ENCODE data around the gene PTPRB.
"Not testable (repeated sequence)": the region's sequence is repeated elsewhere in the genome, so short reads cannot be mapped to it uniquely, and the experiment has no call there.

Gene PTPRB

GRCh38 chr12:70540996-70541395 is 96.2 kb downstream of the PTPRB start:
- DNase-seq (ENCODE audit: low read depth in 2 of 2): no peak

GRCh38 chr12:70536650-70537049 is 100.6 kb downstream of the PTPRB start:
- no peak for DNase-seq (ENCODE audit: low read depth in 2 of 2)

- no peak for DNase-seq (ENCODE audit: low read depth in 2 of 2)
Observed at GRCh38 chr12:70535896-70536374, 101.3 kb downstream of the PTPRB start.

- no peak for DNase-seq (ENCODE audit: low read depth in 2 of 2)
Observed at GRCh38 chr12:70534466-70534865, 102.8 kb downstream of the PTPRB start.

GRCh38 chr12:70529647-70530046 is 107.6 kb downstream of the PTPRB start:
- no peak for DNase-seq (ENCODE audit: low read depth in 2 of 2)

- DNase-seq (ENCODE audit: low read depth in 2 of 2): no peak
Observed at GRCh38 chr12:70520847-70521246, 116.4 kb downstream of the PTPRB start.

GRCh38 chr12:70513426-70513825 is 123.8 kb downstream of the PTPRB start:
- DNase-seq (ENCODE audit: low read depth in 2 of 2): no peak

GRCh38 chr12:70508178-70508577 is 129.1 kb downstream of the PTPRB start:
- no peak for DNase-seq (ENCODE audit: low read depth in 2 of 2)

GRCh38 chr12:70507442-70507841 is 129.8 kb downstream of the PTPRB start:
- no peak for DNase-seq (ENCODE audit: low read depth in 2 of 2)

GRCh38 chr12:70497508-70497907 is 139.7 kb downstream of the PTPRB start:
- DNase-seq (ENCODE audit: low read depth in 2 of 2): no peak

- not testable (repeated sequence) for DNase-seq (ENCODE audit: low read depth in 2 of 2)
Observed at GRCh38 chr12:70492904-70493303, 144.3 kb downstream of the PTPRB start.

- not testable (repeated sequence) for DNase-seq (ENCODE audit: low read depth in 2 of 2)
Observed at GRCh38 chr12:70490928-70491327, 146.3 kb downstream of the PTPRB start.

GRCh38 chr12:70487440-70487839 is 149.8 kb downstream of the PTPRB start:
- no peak for DNase-seq (ENCODE audit: low read depth in 2 of 2)

- no peak for DNase-seq (ENCODE audit: low read depth in 2 of 2)
Observed at GRCh38 chr12:70486588-70486987, 150.6 kb downstream of the PTPRB start.

GRCh38 chr12:70485704-70486103 is 151.5 kb downstream of the PTPRB start:
- DNase-seq (ENCODE audit: low read depth in 2 of 2): no peak

GRCh38 chr12:70484464-70484863 is 152.8 kb downstream of the PTPRB start:
- no peak for DNase-seq (ENCODE audit: low read depth in 2 of 2)

- no peak for DNase-seq (ENCODE audit: low read depth in 2 of 2)
Observed at GRCh38 chr12:70482764-70483163, 154.5 kb downstream of the PTPRB start.

- DNase-seq (ENCODE audit: low read depth in 2 of 2): no peak
Observed at GRCh38 chr12:70469221-70469820, 167.9 kb downstream of the PTPRB start.

GRCh38 chr12:70468741-70469140 is 168.5 kb downstream of the PTPRB start:
- DNase-seq (ENCODE audit: low read depth in 2 of 2): no peak

- no peak for DNase-seq (ENCODE audit: low read depth in 2 of 2)
Observed at GRCh38 chr12:70467918-70468733, 169.1 kb downstream of the PTPRB start.

- DNase-seq (ENCODE audit: low read depth in 2 of 2): no peak
Observed at GRCh38 chr12:70467476-70467875, 169.8 kb downstream of the PTPRB start.

GRCh38 chr12:70466753-70467152 is 170.5 kb downstream of the PTPRB start:
- no peak for DNase-seq (ENCODE audit: low read depth in 2 of 2)

Measured in stimulated activated CD4-positive, alpha-beta T cell treated with anti-CD3 and anti-CD28 coated beads, Interleukin-12 subunit alpha, Interleukin-12 subunit beta, amount 100 ng/mL, for 24 hours (primary cell).